ENCODE measurements around the gene BCL2L14. TPM values are rescaled to one million over a fixed set of nuclear protein-coding genes. Genes with fewer than 3 reads are reported as not detected.

BCL2L14 gene
- total and polyA plus RNA-seq, 9 of the 15 experiments (the other 6 are each of a cell fraction or from before 2014, with no cell fraction given) = not detected

- TF ChIP-seq ZNF384 (IDR thresholded peaks at IDR 0.05; ENCODE audit: low read depth, low read length) = no peak
- TF ChIP-seq ARID4B (CRISPR knock-in tag; IDR thresholded peaks at IDR 0.05) = no peak
- TF ChIP-seq GTF3C2 (IDR thresholded peaks at IDR 0.05; ENCODE audit: borderline replicate concordance, extremely low read depth, insufficient read length) = no peak
- TF ChIP-seq ZBTB43 (CRISPR knock-in tag; IDR thresholded peaks at IDR 0.05) = no peak
- TF ChIP-seq MAFF (IDR thresholded peaks at IDR 0.05; ENCODE audit: low read length) = no peak
- no peak for TF ChIP-seq SP1 (CRISPR knock-in tag; IDR thresholded peaks at IDR 0.05)
- no peak for TF ChIP-seq TGIF2 (CRISPR knock-in tag; IDR thresholded peaks at IDR 0.05)
Measured at GRCh38 chr12:12115514-12115913, 44.8 kb downstream of the BCL2L14 start (continued).

All from K562 (cell line).